Loucy (cell line): ENCODE measurements around the gene FUT7.

Experiments used
- H2AFZ ChIP-seq: fragments of 200-600 bp; sonication (generic); 2 replicates; pipeline ENCODE4 v1.6.0; 2016; ENCODE audit warnings: antibody characterized with exemption, mild to moderate bottlenecking, low read length, moderate library complexity
- H3F3A ChIP-seq: fragments of 200-600 bp; 2 replicates; pipeline ENCODE4 v1.6.0; 2016; ENCODE audit warnings: antibody characterized with exemption, low read depth, mild to moderate bottlenecking
- H3K27me3 ChIP-seq: fragments of 200-600 bp; sonication (generic); 2 replicates; pipeline ENCODE4 v1.6.1; 2014; ENCODE audit warnings: low read length, mild to moderate bottlenecking; ENCODE audit not compliant: insufficient read depth, poor library complexity, severe bottlenecking
- H3K36me3 ChIP-seq: fragments of 200-600 bp; sonication (generic); 2 replicates; pipeline ENCODE4 v1.6.1; 2016; ENCODE audit warnings: low read length; ENCODE audit not compliant: insufficient read depth
- H3K4me1 ChIP-seq: fragments of 200-600 bp; sonication (generic); 2 replicates; pipeline ENCODE4 v1.5.1; 2014; ENCODE audit warnings: low read length, mild to moderate bottlenecking; ENCODE audit not compliant: insufficient read depth, poor library complexity, severe bottlenecking
- H3K4me2 ChIP-seq: fragments of 200-600 bp; sonication (generic); 2 replicates; pipeline ENCODE4 v1.6.0; 2014; ENCODE audit warnings: antibody characterized with exemption, low read length, low read depth, mild to moderate bottlenecking; ENCODE audit not compliant: poor library complexity, severe bottlenecking
- H3K4me3 ChIP-seq: fragments of 200-600 bp; sonication (generic); 2 replicates; pipeline ENCODE4 v1.5.1; 2014; ENCODE audit warnings: low read length, mild to moderate bottlenecking, mixed read lengths; ENCODE audit not compliant: poor library complexity, severe bottlenecking
- H3K79me2 ChIP-seq: fragments of 200-600 bp; sonication (generic); 2 replicates; pipeline ENCODE4 v1.6.1; 2014; ENCODE audit warnings: low read length; ENCODE audit not compliant: insufficient read depth
- H3K9ac ChIP-seq: fragments of 200-600 bp; sonication (generic); 2 replicates; pipeline ENCODE4 v1.6.0; 2014; ENCODE audit warnings: mild to moderate bottlenecking, low read depth, low read length, moderate library complexity; ENCODE audit not compliant: poor library complexity, severe bottlenecking
- H3K9me2 ChIP-seq: fragments of 200-600 bp; sonication (generic); replicated peaks from 2 replicates; pipeline ENCODE4 v1.6.1; 2016; ENCODE audit warnings: low read depth, low read length, mixed read lengths
- H3K9me3 ChIP-seq: fragments of 200-600 bp; sonication (generic); 2 replicates; pipeline ENCODE4 v1.6.1; 2014; ENCODE audit warnings: mild to moderate bottlenecking, antibody characterized with exemption, low read length, low read depth; ENCODE audit not compliant: insufficient read depth
- H4K20me1 ChIP-seq: fragments of 200-600 bp; sonication (generic); 2 replicates; pipeline ENCODE4 v1.6.0; 2014; ENCODE audit warnings: antibody characterized with exemption, low read length, mild to moderate bottlenecking; ENCODE audit not compliant: insufficient read depth, poor library complexity, severe bottlenecking
- CTCF ChIP-seq: fragments of 200-600 bp; sonication (generic); conservative IDR thresholded peaks from 2 replicates; pipeline ENCODE4 v1.5.1; 2014; ENCODE audit warnings: mild to moderate bottlenecking, antibody characterized with exemption, low read length
- EZH2phosphoT487 ChIP-seq: fragments of 200-600 bp; IDR thresholded peaks from 2 replicates; pipeline ENCODE4 v1.6.1; 2018; ENCODE audit warnings: antibody characterized with exemption, mild to moderate bottlenecking, moderate library complexity, borderline replicate concordance

Gene FUT7

GRCh38 chr9:137056739-137057415 is 25.0 kb upstream of the FUT7 start:
- Histone ChIP-seq H3K9ac (no peak overlapping the region), H3K9me3 (no peaks in the 10 kb centered on the region), H3F3A (no peaks in the 10 kb centered on the region; the same call in 1 of the 2 replicates), H3K79me2 (no peaks in the 10 kb centered on the region), H2AFZ (no peak overlapping the region), H3K4me1 (no peaks in the 10 kb centered on the region), H3K27me3 (no peaks in the 10 kb centered on the region), H3K36me3 (no peaks in the 10 kb centered on the region), H3K9me2 (no peaks in the 10 kb centered on the region), H4K20me1 (no peaks in the 10 kb centered on the region), H3K4me3 (no peak overlapping the region), H3K4me2 (no peak overlapping the region)
- no peak for TF ChIP-seq EZH2phosphoT487
- no peak for TF ChIP-seq CTCF

GRCh38 chr9:137055385-137056364 is 23.8 kb upstream of the FUT7 start:
- no peaks in the 10 kb centered on the region for H3K9me3 ChIP-seq
- H3K4me1 ChIP-seq: no peaks in the 10 kb centered on the region
- TF ChIP-seq EZH2phosphoT487: no peak
- H3K36me3 ChIP-seq: no peaks in the 10 kb centered on the region
- no peak overlapping the region for H3K4me2 ChIP-seq
- H3K9ac ChIP-seq: no peak overlapping the region
- H3F3A ChIP-seq: no peaks in the 10 kb centered on the region; the same call in 1 of the 2 replicates
- H3K9me2 ChIP-seq: no peaks in the 10 kb centered on the region
- H3K27me3 ChIP-seq: no peaks in the 10 kb centered on the region
- H3K4me3 ChIP-seq: no peak overlapping the region
- H2AFZ ChIP-seq: no peak overlapping the region
- no peaks in the 10 kb centered on the region for H4K20me1 ChIP-seq
- no peaks in the 10 kb centered on the region for H3K79me2 ChIP-seq

GRCh38 chr9:137054932-137055384 is 23.1 kb upstream of the FUT7 start:
- no peak overlapping the region for H3K4me3 ChIP-seq
- H3K4me1 ChIP-seq: no peaks in the 10 kb centered on the region
- H4K20me1 ChIP-seq: no peaks in the 10 kb centered on the region
- H3K9me3 ChIP-seq: no peaks in the 10 kb centered on the region
- no peaks in the 10 kb centered on the region for H3K79me2 ChIP-seq
- H3F3A ChIP-seq: no peaks in the 10 kb centered on the region
- TF ChIP-seq EZH2phosphoT487: no peak
- no peak for TF ChIP-seq CTCF
- no peaks in the 10 kb centered on the region for H3K9me2 ChIP-seq
- H3K4me2 ChIP-seq: no peak overlapping the region
- no peak overlapping the region for H3K9ac ChIP-seq
- H3K36me3 ChIP-seq: no peaks in the 10 kb centered on the region
- H3K27me3 ChIP-seq: no peaks in the 10 kb centered on the region
- H2AFZ ChIP-seq: no peak overlapping the region
